Measurements from ENCODE around the gene TMEM121. TPM values are rescaled to one million over a fixed set of nuclear protein-coding genes. Genes with fewer than 3 reads are reported as not detected.

Gene TMEM121
- 23.1 TPM for total RNA-seq

DNA sequence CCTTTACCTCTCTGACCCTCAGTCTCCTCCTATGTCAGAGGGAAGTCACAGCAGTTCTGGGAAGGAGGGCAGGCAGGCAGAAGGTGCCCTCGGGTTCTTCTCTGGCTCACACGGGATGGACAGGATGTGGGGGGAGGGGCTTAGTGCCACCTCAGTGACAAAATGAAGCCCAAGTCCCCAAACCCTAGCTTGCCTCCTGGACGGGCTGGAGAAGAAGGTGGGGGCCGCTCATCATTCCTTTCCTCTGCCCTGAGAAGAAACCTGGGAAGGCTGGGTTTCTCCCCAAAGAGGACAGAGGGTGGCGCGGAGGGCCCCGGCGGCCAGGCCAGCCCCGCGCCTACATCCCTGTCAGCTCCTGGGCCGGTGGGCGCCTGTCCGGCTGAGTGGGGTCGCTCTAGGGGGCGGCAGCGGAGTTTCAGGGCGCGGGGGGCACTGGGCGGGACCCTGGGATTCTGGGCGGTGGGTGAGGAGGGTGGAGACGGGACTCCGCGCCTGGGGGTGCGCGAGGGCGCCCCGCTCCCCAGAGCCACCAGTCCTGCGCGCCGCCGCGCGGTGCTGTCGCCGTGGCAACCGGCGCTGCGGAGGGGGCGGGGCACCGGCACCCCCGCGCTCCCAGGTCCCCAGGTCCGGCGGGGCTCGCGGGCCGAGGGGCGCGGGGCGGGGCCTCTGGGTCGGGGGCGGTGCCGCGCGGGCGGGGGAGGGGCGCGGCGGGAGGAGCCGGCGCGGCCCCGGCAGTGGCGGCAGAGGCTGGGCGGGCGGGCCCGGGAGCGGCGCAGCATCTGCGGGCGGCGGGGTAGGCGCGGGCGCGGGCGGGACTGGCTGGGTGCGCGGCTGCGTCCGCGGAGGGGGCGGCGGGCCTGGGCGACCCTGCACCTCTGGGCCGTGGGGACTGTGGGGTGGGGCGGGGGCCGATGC lies at the start of gene TMEM121:
TMEM121 (plus strand) TSS at position 723 of the 915 bp plus-strand sequence. CDS start 2,252 bp downstream, outside the sequence.
- DNase-seq: peak; percentile 51

DNA sequence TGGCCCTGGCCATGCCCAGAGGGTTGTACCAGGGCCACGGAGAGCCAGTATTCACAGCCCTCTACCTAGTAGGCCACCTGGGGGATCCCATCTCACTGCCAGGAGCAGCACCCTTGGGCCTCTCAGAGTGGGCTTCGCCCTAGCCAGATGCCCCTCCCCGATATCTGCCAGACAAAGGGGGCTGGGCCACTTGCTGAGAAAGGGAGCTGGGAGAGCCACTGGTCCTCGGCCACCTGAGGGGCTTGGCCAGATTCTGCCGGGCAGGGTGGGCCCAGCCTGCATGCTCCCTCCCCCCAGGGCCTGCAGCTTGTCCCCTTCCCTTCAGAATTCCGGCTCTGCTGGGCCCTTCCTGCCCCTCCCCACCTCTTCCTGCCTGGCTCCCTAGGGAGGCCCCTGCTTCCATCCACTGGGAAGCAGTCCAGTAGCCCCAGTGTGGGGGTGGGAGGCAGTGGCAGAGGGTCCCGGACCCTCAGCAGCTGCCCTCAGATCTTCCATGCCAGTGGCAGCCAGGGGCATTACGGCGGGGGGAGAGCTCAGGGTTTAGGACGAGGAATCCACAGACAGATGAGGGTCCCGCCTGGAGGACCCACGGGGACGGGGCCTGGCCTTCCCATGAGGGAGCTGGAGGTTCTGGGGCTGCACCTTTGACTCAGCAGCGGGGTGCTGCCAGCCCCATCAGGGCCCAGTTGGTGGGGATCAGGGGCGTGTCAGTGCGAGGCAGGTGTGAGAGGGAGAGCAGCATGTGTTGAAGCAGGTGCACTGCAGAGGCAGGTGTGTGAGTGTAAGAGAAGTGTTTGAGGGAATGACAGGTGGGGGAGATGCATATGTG lies 49.3 kb upstream of the TMEM121 start:
- no peak for DNase-seq

GRCh38 chr14:105477660-105478397 lies 48.6 kb upstream of the TMEM121 start:
- no peak for DNase-seq

DNA sequence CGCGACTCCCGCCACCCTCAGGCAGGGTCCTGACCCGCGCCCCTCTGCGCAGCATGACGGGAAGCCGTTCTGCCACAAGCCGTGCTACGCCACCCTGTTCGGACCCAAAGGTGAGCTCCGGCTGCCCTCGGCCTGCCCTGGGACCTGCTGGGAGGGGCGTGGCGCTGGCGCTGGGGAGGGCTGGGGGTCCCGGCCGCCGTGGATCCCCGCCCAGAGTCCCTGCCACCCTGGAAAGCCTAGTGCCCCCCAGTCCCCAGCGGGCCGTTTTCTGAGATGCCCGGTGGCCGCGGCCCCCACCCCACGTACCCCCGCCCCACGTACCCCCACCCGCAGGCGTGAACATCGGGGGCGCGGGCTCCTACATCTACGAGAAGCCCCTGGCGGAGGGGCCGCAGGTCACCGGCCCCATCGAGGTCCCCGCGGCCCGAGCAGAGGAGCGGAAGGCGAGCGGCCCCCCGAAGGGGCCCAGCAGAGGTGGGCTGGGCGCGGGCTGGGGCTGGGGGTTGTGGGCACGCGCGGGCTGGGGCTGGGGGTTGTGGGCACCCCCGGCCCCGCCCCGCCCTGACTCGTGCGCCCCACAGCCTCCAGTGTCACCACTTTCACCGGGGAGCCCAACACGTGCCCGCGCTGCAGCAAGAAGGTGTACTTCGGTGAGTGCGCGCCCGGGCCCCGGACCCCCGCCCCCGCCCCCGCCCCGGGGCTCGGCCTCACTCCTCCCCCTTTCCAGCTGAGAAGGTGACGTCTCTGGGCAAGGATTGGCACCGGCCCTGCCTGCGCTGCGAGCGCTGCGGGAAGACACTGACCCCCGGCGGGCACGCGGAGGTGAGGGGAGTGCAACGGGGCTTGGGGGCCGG lies 47.8 kb upstream of the TMEM121 start:
- no peak for DNase-seq

- DNase-seq: no peak
Observed at GRCh38 chr14:105479431-105480158, 46.8 kb upstream of the TMEM121 start.

DNA sequence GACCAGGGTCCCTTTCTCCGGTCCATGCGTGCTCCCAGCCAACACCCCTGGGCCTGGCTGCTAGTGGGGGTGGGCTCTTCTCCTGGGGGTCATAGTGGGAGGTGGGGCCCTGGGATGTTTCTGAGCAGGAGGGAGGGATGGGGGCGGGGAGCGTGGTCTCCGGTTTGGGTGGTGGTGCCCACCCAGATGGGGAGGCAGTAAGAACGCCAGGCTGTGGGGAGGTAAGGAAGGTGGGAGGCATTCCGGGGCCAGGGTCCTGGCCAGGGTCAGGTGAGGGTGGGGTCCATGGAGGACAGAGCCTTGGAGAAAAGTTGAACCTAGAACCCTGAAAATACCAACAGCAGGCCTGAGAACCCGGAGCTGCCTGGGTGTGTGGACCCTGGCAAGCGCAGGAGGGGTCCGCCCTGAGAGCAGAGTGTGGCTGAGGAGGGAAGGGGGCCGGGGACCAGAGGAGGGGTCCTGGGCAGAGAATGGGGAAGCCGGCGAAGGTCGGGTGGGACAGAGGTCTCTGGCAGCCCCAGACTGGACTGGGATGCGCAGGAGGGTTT lies 46.1 kb upstream of the TMEM121 start:
- DNase-seq: no peak

GRCh38 chr14:105480807-105481801 lies 45.3 kb upstream of the TMEM121 start:
- DNase-seq: peak; percentile 84

- peak; percentile 77 for DNase-seq
Observed at GRCh38 chr14:105481886-105482457, 44.4 kb upstream of the TMEM121 start.

DNA sequence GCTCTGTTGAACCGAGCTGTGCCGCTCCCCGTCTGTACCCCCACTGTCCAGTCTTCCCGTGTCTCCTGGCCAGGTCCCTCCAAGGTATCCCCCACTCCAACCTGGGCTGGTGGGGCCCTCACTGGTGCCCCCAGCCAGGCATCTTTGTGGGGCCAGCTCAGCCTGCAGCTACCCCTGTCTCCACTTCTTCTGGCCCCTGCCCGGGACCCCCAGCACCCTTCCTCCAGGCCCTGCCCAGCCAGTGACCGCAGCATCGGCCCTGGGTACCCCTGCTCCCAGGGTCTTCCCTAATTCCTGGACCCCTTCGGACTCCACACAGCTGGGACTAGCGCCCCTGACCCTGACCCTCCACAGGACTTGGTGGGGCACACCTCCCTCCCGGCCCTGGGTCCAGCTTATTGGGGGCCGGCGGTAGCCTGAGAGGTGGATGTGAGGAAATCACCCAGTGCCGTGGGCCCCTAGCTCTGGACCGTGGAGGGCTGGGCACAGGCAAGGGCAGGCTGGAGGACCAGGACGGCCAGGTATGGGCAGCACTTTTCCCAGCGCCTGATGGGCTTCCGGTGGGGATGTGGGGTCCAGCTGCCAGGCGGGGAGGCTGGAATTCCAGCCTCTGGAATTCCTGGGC lies 43.8 kb upstream of the TMEM121 start:
- DNase-seq: no peak

GRCh38 chr14:105483300-105484068 lies 42.9 kb upstream of the TMEM121 start:
- no peak for DNase-seq

DNA sequence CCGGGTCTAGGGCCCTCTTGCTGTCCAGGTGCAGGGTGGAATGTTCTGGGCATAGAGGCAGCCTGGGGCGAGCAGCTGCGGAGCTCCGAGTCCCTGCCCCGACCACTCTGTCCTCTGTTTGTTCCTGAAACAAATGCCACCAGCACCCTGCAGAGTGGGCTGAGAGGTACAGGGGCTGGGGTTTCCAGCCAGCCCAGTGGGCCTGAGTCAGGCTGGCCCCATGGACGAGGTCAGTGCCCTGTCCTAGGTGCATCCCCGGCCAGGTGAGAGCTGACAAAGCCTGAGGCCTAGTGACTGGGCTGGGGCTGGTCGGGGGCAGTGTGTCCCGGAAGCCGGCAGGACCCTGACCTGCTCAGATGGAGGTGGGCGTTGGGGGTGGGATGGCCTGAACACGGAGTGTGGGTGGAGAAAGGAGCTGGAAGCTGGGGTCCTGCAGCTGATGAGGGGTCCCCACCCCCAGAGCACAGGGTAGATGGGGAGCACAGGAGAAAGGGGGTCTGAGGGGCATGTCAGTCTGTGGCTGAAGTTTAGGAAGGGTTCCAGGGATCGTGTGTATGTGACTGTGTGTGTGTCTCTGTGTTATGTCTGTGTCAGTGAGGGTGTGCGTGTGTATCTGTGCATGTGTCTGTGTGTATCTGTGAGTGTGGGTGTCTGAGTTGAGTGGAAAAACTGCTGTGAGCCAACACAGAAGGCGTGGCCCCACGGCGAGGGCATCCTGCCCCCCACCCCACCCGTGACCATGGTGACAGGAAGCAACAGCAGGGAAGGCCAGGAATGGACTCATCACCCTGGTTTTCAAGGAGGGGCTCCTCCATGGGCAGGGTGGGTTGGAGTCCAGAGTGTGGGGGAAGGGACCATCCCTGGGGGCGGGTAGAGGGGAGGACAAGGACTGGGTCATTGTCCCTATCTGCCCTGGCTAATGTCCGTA lies 42.0 kb upstream of the TMEM121 start:
- DNase-seq: no peak

- DNase-seq: no peak
Observed at GRCh38 chr14:105484997-105485393, 41.4 kb upstream of the TMEM121 start.

DNA sequence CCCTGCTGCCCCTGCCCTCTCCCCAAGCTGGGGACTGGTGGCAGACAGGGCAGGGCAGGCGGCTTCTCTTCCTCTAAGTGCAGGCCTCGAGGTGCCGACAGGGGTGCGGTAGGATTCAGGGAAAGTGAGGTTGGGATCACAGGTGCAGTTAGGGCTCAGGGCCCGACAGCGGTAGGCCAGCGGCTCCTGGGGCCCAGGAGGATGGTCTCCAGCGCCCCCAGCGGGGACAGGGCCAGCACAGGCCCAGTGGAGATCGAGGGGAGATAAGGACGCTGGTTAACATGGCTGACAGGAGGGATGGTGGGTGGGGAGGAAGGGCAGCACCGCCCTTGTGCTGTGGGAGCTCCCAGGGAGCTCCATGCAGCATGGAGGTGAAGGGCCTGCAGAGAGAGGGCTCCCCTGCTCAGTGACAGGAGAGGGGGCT lies 40.6 kb upstream of the TMEM121 start:
- no peak for DNase-seq

GRCh38 chr14:105486163-105486973 lies 40.0 kb upstream of the TMEM121 start, which contains the start of gene CRIP1:
CRIP1 (plus strand) TSS chr14:105486886; CDS start chr14:105487260, 374 bp downstream.
- no peak for DNase-seq

DNA sequence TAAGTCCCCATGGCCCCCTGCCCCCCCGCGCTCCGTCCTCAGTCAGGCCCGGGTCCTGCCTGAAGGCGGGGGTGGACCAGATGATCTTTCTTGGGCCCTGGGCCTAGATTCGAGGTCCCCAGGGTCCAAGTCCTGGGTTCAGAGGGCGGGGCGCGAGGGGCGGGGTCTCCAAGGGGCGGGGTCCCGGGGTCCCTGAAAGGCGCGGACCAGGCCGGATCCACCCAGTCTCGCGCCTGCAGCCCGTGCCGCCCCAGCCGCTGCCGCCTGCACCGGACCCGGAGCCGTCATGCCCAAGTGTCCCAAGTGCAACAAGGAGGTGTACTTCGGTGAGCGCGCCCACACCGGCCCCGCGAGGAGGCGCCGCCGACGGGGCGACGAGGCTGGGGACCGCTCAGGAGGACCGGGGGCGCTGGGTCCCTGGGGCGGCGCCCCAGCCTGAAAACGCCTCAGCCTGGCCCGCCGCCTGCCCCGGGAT lies 39.4 kb upstream of the TMEM121 start:
- no peak for DNase-seq
